NT2/D1 (cell line): ENCODE data around the gene C9orf43.

ENCODE experiments used
- DNase-seq: peaks from one replicate; pipeline ENCODE4 v3.0.0-alpha.2; 2011; ENCODE audit warnings: low read depth, low spot score
- H3K27me3 ChIP-seq: 2 replicates; pipeline ENCODE4 v1.6.0; 2011; ENCODE audit warnings: mild to moderate bottlenecking; ENCODE audit not compliant: insufficient read length, insufficient read depth
- H3K36me3 ChIP-seq: 2 replicates; pipeline ENCODE4 v1.6.1; 2011; ENCODE audit warnings: mild to moderate bottlenecking, low read length, mixed read lengths; ENCODE audit not compliant: insufficient read depth, insufficient read length
- H3K4me1 ChIP-seq: 2 replicates; pipeline ENCODE4 v1.5.1; 2011; ENCODE audit not compliant: insufficient read depth, insufficient read length
- H3K4me3 ChIP-seq: 2 replicates; pipeline ENCODE4 v1.5.1; 2011; ENCODE audit warnings: low read depth; ENCODE audit not compliant: insufficient read length
- H3K9ac ChIP-seq: 2 replicates; pipeline ENCODE4 v1.6.0; 2011; ENCODE audit warnings: low read depth; ENCODE audit not compliant: insufficient read length
- H3K9me3 ChIP-seq: 2 replicates; pipeline ENCODE4 v1.5.1; 2011; ENCODE audit warnings: mild to moderate bottlenecking, low read length; ENCODE audit not compliant: insufficient read depth
- SUZ12 ChIP-seq: IDR thresholded peaks from 2 replicates; pipeline ENCODE4 v1.6.1; 2011; ENCODE audit not compliant: insufficient read length, insufficient read depth; ENCODE audit errors: extremely low read depth
- YY1 ChIP-seq: IDR thresholded peaks from 2 replicates; pipeline ENCODE4 v1.6.1; 2011; ENCODE audit not compliant: insufficient read length, insufficient read depth
- ZNF274 ChIP-seq: IDR thresholded peaks from 2 replicates; pipeline ENCODE4 v1.6.1; 2011; ENCODE audit warnings: mild to moderate bottlenecking, low read depth, low read length

C9orf43 gene

GRCh38 chr9:113368982-113369854 lies 41.3 kb upstream of the C9orf43 start:
- H3K4me1 ChIP-seq: peaks cover 15% of the 10 kb centered on the region
- H3K9ac ChIP-seq: no peak overlapping the region
- DNase-seq: no peak
- H3K9me3 ChIP-seq: no peaks in the 10 kb centered on the region
- H3K36me3 ChIP-seq: peaks cover 23% of the 10 kb centered on the region
- no peak overlapping the region for H3K4me3 ChIP-seq
- TF ChIP-seq SUZ12 (no peak), ZNF274 (no peak), YY1 (no peak)
- H3K27me3 ChIP-seq: no peaks in the 10 kb centered on the region

- TF ChIP-seq YY1 (no peak), ZNF274 (no peak), SUZ12 (no peak)
- H3K27me3 ChIP-seq: no peaks in the 10 kb centered on the region
- no peaks in the 10 kb centered on the region for H3K9me3 ChIP-seq
- peaks cover 28% of the 10 kb centered on the region for H3K36me3 ChIP-seq
- no peak overlapping the region for H3K9ac ChIP-seq
- H3K4me3 ChIP-seq: no peak overlapping the region
- H3K4me1 ChIP-seq: peaks cover 15% of the 10 kb centered on the region
- no peak for DNase-seq
These were observed 40.7 kb upstream of the C9orf43 start for GRCh38 chr9:113369855-113370140.

DNA sequence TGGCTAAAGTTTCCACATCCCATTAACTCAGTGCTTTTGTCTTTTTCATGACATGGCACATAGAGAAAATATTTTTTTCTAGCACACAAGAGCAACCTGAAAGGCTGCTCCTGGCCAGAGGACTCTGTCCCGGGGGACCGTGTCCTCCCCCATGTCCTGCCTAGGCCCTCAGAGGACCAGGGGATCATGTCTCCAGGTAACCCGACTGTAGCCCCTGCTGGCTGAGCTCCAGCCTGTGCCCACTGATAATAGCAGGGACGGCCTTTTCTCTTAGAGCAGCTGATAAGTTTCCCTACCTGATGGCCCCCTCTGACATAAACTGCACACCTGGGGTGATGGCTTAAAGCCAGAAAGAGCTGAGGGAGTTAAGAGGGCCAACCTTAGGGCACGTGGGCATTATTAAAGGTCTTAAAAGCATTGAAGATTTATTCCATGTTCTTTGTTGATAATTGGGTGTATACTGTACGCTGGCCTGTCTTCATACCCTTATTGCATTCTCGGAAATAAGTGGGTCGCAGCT lies 39.7 kb upstream of the C9orf43 start:
- no peak for DNase-seq
- Histone ChIP-seq H3K27me3 (no peaks in the 10 kb centered on the region), H3K9ac (no peak overlapping the region), H3K4me3 (no peak overlapping the region), H3K9me3 (no peaks in the 10 kb centered on the region), H3K36me3 (peaks cover 37% of the 10 kb centered on the region), H3K4me1 (peaks cover 19% of the 10 kb centered on the region)
- TF ChIP-seq ZNF274: no peak
- TF ChIP-seq YY1: no peak
- no peak for TF ChIP-seq SUZ12

DNA sequence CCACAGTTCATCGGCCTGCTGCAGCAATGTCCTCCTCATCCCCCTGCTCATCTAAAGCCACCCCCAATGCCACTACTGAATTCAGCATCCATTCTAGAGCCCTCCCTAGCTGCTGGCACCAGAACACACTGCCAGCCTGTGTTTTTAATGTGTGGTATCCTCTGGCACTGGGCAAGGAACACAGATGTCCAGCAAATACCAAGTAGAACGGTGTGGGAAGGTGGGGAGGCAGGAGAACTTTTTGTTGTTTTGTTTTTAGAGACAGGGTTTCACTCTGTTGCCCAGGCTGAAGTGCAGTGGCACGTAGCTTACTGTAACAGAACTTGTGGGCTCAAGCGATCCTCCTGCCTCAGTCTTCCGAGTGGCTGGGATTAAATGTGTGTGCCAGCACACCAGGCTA lies 38.5 kb upstream of the C9orf43 start:
- no peaks in the 10 kb centered on the region for H3K27me3 ChIP-seq
- no peak for DNase-seq
- H3K4me3 ChIP-seq: no peak overlapping the region
- no peak for TF ChIP-seq SUZ12
- TF ChIP-seq YY1: no peak
- no peak for TF ChIP-seq ZNF274
- no peak overlapping the region for H3K9ac ChIP-seq
- peaks cover 19% of the 10 kb centered on the region for H3K4me1 ChIP-seq
- H3K36me3 ChIP-seq: peaks cover 37% of the 10 kb centered on the region
- H3K9me3 ChIP-seq: no peaks in the 10 kb centered on the region

DNA sequence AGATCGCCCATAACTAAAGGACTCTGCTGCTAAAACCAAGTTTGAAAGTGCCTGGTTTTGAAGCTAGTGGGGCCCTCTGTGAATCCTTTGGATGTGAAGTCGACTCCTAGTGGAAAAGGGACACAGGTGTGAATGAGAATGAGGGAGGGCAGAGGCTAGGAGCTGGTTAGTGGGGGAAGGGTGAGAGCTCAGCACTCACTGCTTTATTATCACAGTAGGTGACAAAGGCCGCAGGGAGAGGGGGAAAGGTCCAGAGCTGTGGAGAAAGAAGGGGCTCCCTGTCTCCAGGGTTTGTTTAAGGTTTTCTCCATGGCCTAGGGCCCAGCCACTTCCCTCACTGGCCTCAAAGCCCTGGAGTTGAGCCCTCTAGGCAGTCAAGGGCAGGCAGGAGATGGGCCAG lies 37.3 kb upstream of the C9orf43 start:
- Histone ChIP-seq H3K9me3 (no peaks in the 10 kb centered on the region), H3K9ac (peak overlapping the region; percentile 26), H3K4me3 (no peak overlapping the region), H3K27me3 (no peaks in the 10 kb centered on the region), H3K4me1 (peaks cover 19% of the 10 kb centered on the region), H3K36me3 (peaks cover 37% of the 10 kb centered on the region)
- TF ChIP-seq YY1 (no peak), ZNF274 (no peak)
- no peak for DNase-seq

GRCh38 chr9:113373676-113374392 lies 36.7 kb upstream of the C9orf43 start:
- H3K4me1 ChIP-seq: peaks cover 19% of the 10 kb centered on the region
- TF ChIP-seq ZNF274 (no peak), SUZ12 (no peak), YY1 (no peak)
- peaks cover 37% of the 10 kb centered on the region for H3K36me3 ChIP-seq
- H3K9ac ChIP-seq: peak overlapping the region; percentile 26
- DNase-seq: no peak
- no peaks in the 10 kb centered on the region for H3K9me3 ChIP-seq
- no peaks in the 10 kb centered on the region for H3K27me3 ChIP-seq
- no peak overlapping the region for H3K4me3 ChIP-seq
